CD14-positive monocyte (primary cell): Measurements from ENCODE around the gene EDRF1. TPM values are rescaled to one million over a fixed set of nuclear protein-coding genes. Genes with fewer than 3 reads are reported as not detected.

ENCODE experiments used
- DNase-seq, 3 donors: peaks; one replicate each; pipeline ENCODE4 v3.0.0-alpha.2; 2011 to 2022
- H2AFZ ChIP-seq: 2 replicates; pipeline ENCODE4 v1.6.0; 2012; ENCODE audit warnings: mild to moderate bottlenecking, low read depth, low read length, inconsistent platforms; ENCODE audit not compliant: insufficient read depth, poor library complexity, severe bottlenecking
- H3K27ac ChIP-seq, 2 donors: 1 replicate in 1 of 2; 2 replicates in 1 of 2; pipeline ENCODE4 v1.5.1; 2012 to 2013; ENCODE audit warnings: low read length in 2 of 2, control low read depth in 1 of 2, inconsistent platforms in 1 of 2, low read depth in 1 of 2, mild to moderate bottlenecking in 1 of 2
- H3K27me3 ChIP-seq, 2 donors: one replicate each; pipeline versions ENCODE4 v1.6.0 to v1.6.1; 2011 to 2013; ENCODE audit warnings: low read length in 2 of 2; ENCODE audit not compliant: control insufficient read depth in 2 of 2, insufficient read depth in 2 of 2
- H3K36me3 ChIP-seq, 2 donors: replicated peaks in 1 of 2; 1 replicate in 1 of 2; 2 replicates in 1 of 2; pipeline versions ENCODE4 v1.5.1 to v1.6.1; 2012 to 2013; ENCODE audit warnings: low read length in 2 of 2, control low read depth in 1 of 2, inconsistent platforms in 1 of 2, mild to moderate bottlenecking in 1 of 2; ENCODE audit not compliant: insufficient read depth in 2 of 2, control insufficient read depth in 1 of 2
- H3K4me1 ChIP-seq, 2 donors: 1 replicate in 1 of 2; 2 replicates in 1 of 2; pipeline versions ENCODE4 v1.5.1 to v1.6.1; 2012 to 2013; ENCODE audit warnings: low read length in 2 of 2, control low read depth in 1 of 2, inconsistent platforms in 1 of 2, mild to moderate bottlenecking in 1 of 2, moderate library complexity in 1 of 2; ENCODE audit not compliant: insufficient read depth in 2 of 2, control insufficient read depth in 1 of 2
- H3K4me2 ChIP-seq: replicated peaks from 2 replicates; pipeline ENCODE3; 2012; ENCODE audit warnings: low read length, moderate library complexity, mild to moderate bottlenecking; ENCODE audit not compliant: poor library complexity, severe bottlenecking; ENCODE audit errors: extremely low read depth
- H3K4me3 ChIP-seq, 3 experiments: fragments of 200-600 bp in 1 of 3; sonication (generic) in 1 of 3; replicated peaks in 1 of 3; 1 replicate in 2 of 3; 2 replicates in 1 of 3; pipeline ENCODE4 v1.5.1; 2011 to 2013; ENCODE audit warnings: low read length in 3 of 3, mild to moderate bottlenecking in 3 of 3, control low read depth in 2 of 3, low read depth in 2 of 3, inconsistent platforms in 1 of 3, moderate library complexity in 1 of 3
- H3K79me2 ChIP-seq: 2 replicates; pipeline ENCODE4 v1.6.0; 2012; ENCODE audit warnings: mild to moderate bottlenecking, control low read depth, inconsistent platforms, low read length, moderate library complexity; ENCODE audit not compliant: insufficient read depth
- H3K9ac ChIP-seq: 2 replicates; pipeline ENCODE4 v1.6.0; 2017; ENCODE audit warnings: low read length, mild to moderate bottlenecking; ENCODE audit not compliant: insufficient read depth, poor library complexity, severe bottlenecking
- H3K9me3 ChIP-seq, 2 donors: replicated peaks in 1 of 2; 1 replicate in 1 of 2; 2 replicates in 1 of 2; pipeline versions ENCODE4 v1.5.1 to v1.6.1; 2012 to 2013; ENCODE audit warnings: low read length in 2 of 2, control low read depth in 1 of 2; ENCODE audit not compliant: control insufficient read depth in 1 of 2, insufficient read depth in 1 of 2
- H4K20me1 ChIP-seq: 2 replicates; pipeline ENCODE4 v1.6.0; 2012; ENCODE audit warnings: mild to moderate bottlenecking, low read length, control low read depth, moderate library complexity; ENCODE audit not compliant: insufficient read depth
- H3K27ac Mint-ChIP-seq, 7 donors: one replicate each; pipeline ENCODE4 v1.8.0; 2020; ENCODE audit warnings: mild to moderate bottlenecking in 7 of 7, mixed read lengths in 7 of 7, moderate library complexity in 6 of 7, inconsistent platforms in 2 of 7
- H3K27me3 Mint-ChIP-seq, 3 donors: one replicate each; pipeline ENCODE4 v1.8.0; 2021 to 2022; ENCODE audit warnings: low read depth in 3 of 3, mild to moderate bottlenecking in 3 of 3, mixed read lengths in 3 of 3, moderate library complexity in 3 of 3, inconsistent platforms in 1 of 3
- H3K36me3 Mint-ChIP-seq, 2 donors: one replicate each; pipeline ENCODE4 v1.8.0; 2020; ENCODE audit warnings: mixed read lengths in 2 of 2, inconsistent platforms in 1 of 2, mild to moderate bottlenecking in 1 of 2
- H3K4me1 Mint-ChIP-seq: one replicate; pipeline ENCODE4 v1.8.0; 2020; ENCODE audit warnings: mild to moderate bottlenecking, mixed read lengths
- H3K4me3 Mint-ChIP-seq, 2 donors: one replicate each; pipeline ENCODE4 v1.8.0; 2020; ENCODE audit warnings: mild to moderate bottlenecking in 2 of 2, mixed read lengths in 2 of 2, moderate library complexity in 1 of 2
- H3K9me3 Mint-ChIP-seq, 7 donors: one replicate each; pipeline ENCODE4 v1.8.0; 2020 to 2022; ENCODE audit warnings: mixed read lengths in 7 of 7, mild to moderate bottlenecking in 6 of 7, moderate library complexity in 6 of 7, inconsistent platforms in 2 of 7
- WGBS: methylation state at CpG from one replicate; pipeline ENCODE4 v1.1.5; 2013; ENCODE audit warnings: missing lambda C conversion rate; ENCODE audit not compliant: insufficient coverage; 5-methylcytosine and 5-hydroxymethylcytosine counted together
- intact Hi-C, 2 donors: fragments of 100-400 bp; cut with micrococcal nuclease; formaldehyde crosslinking; loops; one replicate each; pipeline versions ENCODE4 v1.15.0 to v1.15.1; 2023
- polyA plus RNA-seq, 3 donors: library from polyadenylated mRNA; depleted of rRNA in 1 of 3; unstranded in 2 of 3; stranded (reverse) in 1 of 3; fragments of 300-500 nt in 2 of 3; fragments of >200 nt in 1 of 3; fragmentation: Illumina TruSeq in 2 of 3; gene quantifications; 1 replicate in 2 of 3; 2 replicates in 1 of 3; pipeline ENCODE4 v1.2.3, GENCODE V29; 2012 to 2021
- TF ChIP-seq, protein P1 (sequence below): fragments of 200-600 bp; IDR thresholded peaks from one replicate; pipeline ENCODE4 v1.8.0; 2022; ENCODE audit warnings: antibody characterized with exemption, mild to moderate bottlenecking

The EDRF1 gene
- polyA plus RNA-seq, 3 donors: 4.6 to 21.4 (median 5.3) TPM

- peak overlapping the region; percentile 98 for H3K4me3 Mint-ChIP-seq
- H3K79me2 ChIP-seq: peaks cover 20% of the 10 kb centered on the region
- peaks cover 0 to 2% (median 0%) of the 10 kb centered on the region in 3 donors for H3K27me3 Mint-ChIP-seq
- DNase-seq: no peak
- TF ChIP-seq, protein P1, sequence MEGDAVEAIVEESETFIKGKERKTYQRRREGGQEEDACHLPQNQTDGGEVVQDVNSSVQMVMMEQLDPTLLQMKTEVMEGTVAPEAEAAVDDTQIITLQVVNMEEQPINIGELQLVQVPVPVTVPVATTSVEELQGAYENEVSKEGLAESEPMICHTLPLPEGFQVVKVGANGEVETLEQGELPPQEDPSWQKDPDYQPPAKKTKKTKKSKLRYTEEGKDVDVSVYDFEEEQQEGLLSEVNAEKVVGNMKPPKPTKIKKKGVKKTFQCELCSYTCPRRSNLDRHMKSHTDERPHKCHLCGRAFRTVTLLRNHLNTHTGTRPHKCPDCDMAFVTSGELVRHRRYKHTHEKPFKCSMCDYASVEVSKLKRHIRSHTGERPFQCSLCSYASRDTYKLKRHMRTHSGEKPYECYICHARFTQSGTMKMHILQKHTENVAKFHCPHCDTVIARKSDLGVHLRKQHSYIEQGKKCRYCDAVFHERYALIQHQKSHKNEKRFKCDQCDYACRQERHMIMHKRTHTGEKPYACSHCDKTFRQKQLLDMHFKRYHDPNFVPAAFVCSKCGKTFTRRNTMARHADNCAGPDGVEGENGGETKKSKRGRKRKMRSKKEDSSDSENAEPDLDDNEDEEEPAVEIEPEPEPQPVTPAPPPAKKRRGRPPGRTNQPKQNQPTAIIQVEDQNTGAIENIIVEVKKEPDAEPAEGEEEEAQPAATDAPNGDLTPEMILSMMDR: no peak
- H3K9me3 Mint-ChIP-seq: peaks cover 0 to 18% (median 14%) of the 10 kb centered on the region in 7 donors
- peaks cover 15% of the 10 kb centered on the region for H3K4me1 Mint-ChIP-seq
- H3K9ac ChIP-seq: peak overlapping the region; percentile 99
- peak overlapping the region; percentile 78 to 99 for H3K27ac ChIP-seq
- H3K27ac Mint-ChIP-seq: peak overlapping the region; percentile 92 to 98 (median 95)
- H3K4me1 ChIP-seq: peaks cover 14 to 25% of the 10 kb centered on the region in 2 donors
- peak overlapping the region; percentile 86 to 99 (median 92) for H3K4me3 ChIP-seq
- 2% methylated on average over 12 of the region's 15 CpGs for WGBS
- intact Hi-C loops: loop anchor here in 1 of 2 donors (10.0 kb wide), 1 partner anchor 105 kb away; the partner anchor contains the start of genes BCCIP and UROS
- H3K4me2 ChIP-seq: peak overlapping the region; percentile 99
- peaks cover 0 to 5% of the 10 kb centered on the region in 2 donors for H3K9me3 ChIP-seq
- peak overlapping the region; percentile 99 for H2AFZ ChIP-seq
- peaks cover 33 to 36% of the 10 kb centered on the region in 2 donors for H3K36me3 Mint-ChIP-seq
- H4K20me1 ChIP-seq: no peaks in the 10 kb centered on the region
- H3K27me3 ChIP-seq: no peaks in the 10 kb centered on the region
- peaks cover 36 to 40% of the 10 kb centered on the region in 2 donors for H3K36me3 ChIP-seq
Observed at GRCh38 chr10:125720002-125720382, 483 bp downstream of the EDRF1 start.

GRCh38 chr10:125721035-125721434 lies 1.5 kb downstream of the EDRF1 start:
- no peak overlapping the region for H3K9ac ChIP-seq
- Mint-ChIP-seq H3K4me1 (peaks cover 15% of the 10 kb centered on the region), H3K4me3 (no peak overlapping the region), H3K36me3 (peaks cover 42 to 46% of the 10 kb centered on the region in 2 donors), H3K27ac (peak overlapping the region in 1 of 7 donors; percentile 71), H3K27me3 (peaks cover 0 to 2% (median 0%) of the 10 kb centered on the region in 3 donors), H3K9me3 (peaks cover 0 to 12% (median 7%) of the 10 kb centered on the region in 7 donors)
- TF ChIP-seq, protein P1: no peak
- no peak for DNase-seq
- no peak overlapping the region for H2AFZ ChIP-seq
- no peaks in the 10 kb centered on the region for H3K27me3 ChIP-seq
- no peaks in the 10 kb centered on the region for H4K20me1 ChIP-seq
- H3K36me3 ChIP-seq: peaks cover 46 to 50% of the 10 kb centered on the region in 2 donors
- WGBS: 97% methylated on average over 4 of the region's 6 CpGs
- H3K4me3 ChIP-seq: no peak overlapping the region
- H3K9me3 ChIP-seq: peaks cover 0 to 5% of the 10 kb centered on the region in 2 donors
- no peak overlapping the region for H3K4me2 ChIP-seq
- peaks cover 14 to 25% of the 10 kb centered on the region in 2 donors for H3K4me1 ChIP-seq
- no peak overlapping the region for H3K27ac ChIP-seq
- H3K79me2 ChIP-seq: peaks cover 20% of the 10 kb centered on the region
- intact Hi-C loops: loop anchor here in 1 of 2 donors (10.0 kb wide), 1 partner anchor 104 kb away; the partner anchor contains the start of genes BCCIP and UROS
